ENCODE results near the gene SGCD.

DNA sequence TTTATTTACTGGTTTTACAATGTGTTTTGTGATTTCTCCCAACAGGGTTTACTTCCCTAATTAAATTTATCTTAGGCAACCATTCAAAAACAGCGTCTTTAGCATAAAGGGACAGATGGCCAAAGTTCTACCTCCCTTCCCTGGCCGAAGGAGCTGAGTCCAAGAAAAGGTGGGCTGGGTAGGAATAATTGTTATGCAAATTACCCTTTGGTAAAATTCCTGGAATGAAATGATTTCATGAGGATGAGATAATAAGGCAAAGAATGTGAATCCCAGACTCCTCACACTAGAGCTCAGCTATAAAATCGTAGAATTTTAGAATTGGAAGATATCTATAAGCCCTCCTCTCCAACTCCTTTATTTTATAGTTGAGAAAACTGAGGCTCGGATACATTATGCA is 119.6 kb downstream of the SGCD start:
- TF ChIP-seq, protein P1, sequence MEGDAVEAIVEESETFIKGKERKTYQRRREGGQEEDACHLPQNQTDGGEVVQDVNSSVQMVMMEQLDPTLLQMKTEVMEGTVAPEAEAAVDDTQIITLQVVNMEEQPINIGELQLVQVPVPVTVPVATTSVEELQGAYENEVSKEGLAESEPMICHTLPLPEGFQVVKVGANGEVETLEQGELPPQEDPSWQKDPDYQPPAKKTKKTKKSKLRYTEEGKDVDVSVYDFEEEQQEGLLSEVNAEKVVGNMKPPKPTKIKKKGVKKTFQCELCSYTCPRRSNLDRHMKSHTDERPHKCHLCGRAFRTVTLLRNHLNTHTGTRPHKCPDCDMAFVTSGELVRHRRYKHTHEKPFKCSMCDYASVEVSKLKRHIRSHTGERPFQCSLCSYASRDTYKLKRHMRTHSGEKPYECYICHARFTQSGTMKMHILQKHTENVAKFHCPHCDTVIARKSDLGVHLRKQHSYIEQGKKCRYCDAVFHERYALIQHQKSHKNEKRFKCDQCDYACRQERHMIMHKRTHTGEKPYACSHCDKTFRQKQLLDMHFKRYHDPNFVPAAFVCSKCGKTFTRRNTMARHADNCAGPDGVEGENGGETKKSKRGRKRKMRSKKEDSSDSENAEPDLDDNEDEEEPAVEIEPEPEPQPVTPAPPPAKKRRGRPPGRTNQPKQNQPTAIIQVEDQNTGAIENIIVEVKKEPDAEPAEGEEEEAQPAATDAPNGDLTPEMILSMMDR (IDR thresholded peaks at IDR 0.05), result no peak
- TF ChIP-seq POLR2AphosphoS5 (IDR thresholded peaks at IDR 0.05; ENCODE audit: low read depth, low read length), result no peak
- TF ChIP-seq, protein P2, sequence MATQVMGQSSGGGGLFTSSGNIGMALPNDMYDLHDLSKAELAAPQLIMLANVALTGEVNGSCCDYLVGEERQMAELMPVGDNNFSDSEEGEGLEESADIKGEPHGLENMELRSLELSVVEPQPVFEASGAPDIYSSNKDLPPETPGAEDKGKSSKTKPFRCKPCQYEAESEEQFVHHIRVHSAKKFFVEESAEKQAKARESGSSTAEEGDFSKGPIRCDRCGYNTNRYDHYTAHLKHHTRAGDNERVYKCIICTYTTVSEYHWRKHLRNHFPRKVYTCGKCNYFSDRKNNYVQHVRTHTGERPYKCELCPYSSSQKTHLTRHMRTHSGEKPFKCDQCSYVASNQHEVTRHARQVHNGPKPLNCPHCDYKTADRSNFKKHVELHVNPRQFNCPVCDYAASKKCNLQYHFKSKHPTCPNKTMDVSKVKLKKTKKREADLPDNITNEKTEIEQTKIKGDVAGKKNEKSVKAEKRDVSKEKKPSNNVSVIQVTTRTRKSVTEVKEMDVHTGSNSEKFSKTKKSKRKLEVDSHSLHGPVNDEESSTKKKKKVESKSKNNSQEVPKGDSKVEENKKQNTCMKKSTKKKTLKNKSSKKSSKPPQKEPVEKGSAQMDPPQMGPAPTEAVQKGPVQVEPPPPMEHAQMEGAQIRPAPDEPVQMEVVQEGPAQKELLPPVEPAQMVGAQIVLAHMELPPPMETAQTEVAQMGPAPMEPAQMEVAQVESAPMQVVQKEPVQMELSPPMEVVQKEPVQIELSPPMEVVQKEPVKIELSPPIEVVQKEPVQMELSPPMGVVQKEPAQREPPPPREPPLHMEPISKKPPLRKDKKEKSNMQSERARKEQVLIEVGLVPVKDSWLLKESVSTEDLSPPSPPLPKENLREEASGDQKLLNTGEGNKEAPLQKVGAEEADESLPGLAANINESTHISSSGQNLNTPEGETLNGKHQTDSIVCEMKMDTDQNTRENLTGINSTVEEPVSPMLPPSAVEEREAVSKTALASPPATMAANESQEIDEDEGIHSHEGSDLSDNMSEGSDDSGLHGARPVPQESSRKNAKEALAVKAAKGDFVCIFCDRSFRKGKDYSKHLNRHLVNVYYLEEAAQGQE (IDR thresholded peaks at IDR 0.05; ENCODE audit: insufficient read depth in 1 of 2, low read depth in 2 of 2, low read length in 1 of 2), result no peak
- TF ChIP-seq SIN3A (IDR thresholded peaks at IDR 0.05; ENCODE audit: borderline replicate concordance, insufficient read depth, low read depth, low read length), result no peak
- TF ChIP-seq TCF7L2 (IDR thresholded peaks at IDR 0.05; ENCODE audit: low read depth, low read length), result no peak

Data from Panc1 (cell line).